Measurements from ENCODE around the gene C10orf71. TPM values are rescaled to one million over a fixed set of nuclear protein-coding genes. Genes with fewer than 3 reads are reported as not detected.

C10orf71 gene
- total RNA-seq, 1 donor from 2014 or later = not detected

DNA sequence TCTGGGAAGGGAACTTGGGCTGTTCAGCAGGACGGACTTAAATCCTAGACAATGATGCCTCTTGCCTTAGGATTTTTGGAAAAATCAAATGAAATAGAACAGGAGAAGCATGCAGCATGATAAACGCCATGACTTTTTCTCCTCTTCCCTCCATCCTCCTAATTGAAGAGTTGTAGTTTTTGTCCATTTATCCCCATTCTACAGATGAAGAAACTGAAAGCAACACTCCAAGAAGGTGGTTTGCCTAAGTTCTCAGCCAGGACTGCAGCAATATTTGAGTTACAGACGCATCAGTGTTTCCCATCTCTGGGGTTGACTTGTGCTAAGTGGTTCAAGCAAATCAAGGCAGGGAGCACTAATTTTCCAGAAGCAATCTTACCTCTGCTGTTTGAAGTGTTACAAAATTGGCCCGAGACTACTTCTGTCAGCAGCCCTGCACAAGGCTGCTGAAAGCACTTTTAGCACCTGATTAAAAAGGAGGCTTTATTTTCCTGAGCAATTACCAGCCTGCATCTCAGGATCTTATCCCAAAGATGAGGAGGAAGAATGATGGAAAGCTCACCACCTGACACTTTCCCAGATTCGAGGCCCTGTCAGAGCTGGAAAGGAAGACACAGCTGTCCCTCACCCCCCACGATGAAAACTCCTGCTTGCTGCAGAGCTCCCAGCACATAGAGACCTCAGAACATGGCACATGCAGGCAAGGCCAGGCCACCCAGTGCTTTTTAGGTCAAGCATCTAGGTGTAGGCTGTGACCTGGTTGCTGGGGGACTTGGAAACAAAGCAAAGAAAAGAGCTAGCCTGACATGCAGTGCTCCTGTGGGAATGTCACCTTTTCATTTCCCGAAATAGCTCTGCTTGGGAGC, 19.7 kb upstream of the C10orf71 start:
- Mint-ChIP-seq H3K9me3 (no peaks in the 10 kb centered on the region), H3K27ac (no peak overlapping the region), H3K36me3 (no peaks in the 10 kb centered on the region), H3K27me3 (peaks cover 12% of the 10 kb centered on the region), H3K4me1 (ENCODE audit: unreplicated experiment) (no peaks in the 10 kb centered on the region), H3K4me3 (no peak overlapping the region)
- TF ChIP-seq, protein P1, sequence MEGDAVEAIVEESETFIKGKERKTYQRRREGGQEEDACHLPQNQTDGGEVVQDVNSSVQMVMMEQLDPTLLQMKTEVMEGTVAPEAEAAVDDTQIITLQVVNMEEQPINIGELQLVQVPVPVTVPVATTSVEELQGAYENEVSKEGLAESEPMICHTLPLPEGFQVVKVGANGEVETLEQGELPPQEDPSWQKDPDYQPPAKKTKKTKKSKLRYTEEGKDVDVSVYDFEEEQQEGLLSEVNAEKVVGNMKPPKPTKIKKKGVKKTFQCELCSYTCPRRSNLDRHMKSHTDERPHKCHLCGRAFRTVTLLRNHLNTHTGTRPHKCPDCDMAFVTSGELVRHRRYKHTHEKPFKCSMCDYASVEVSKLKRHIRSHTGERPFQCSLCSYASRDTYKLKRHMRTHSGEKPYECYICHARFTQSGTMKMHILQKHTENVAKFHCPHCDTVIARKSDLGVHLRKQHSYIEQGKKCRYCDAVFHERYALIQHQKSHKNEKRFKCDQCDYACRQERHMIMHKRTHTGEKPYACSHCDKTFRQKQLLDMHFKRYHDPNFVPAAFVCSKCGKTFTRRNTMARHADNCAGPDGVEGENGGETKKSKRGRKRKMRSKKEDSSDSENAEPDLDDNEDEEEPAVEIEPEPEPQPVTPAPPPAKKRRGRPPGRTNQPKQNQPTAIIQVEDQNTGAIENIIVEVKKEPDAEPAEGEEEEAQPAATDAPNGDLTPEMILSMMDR (conservative IDR thresholded peaks at IDR 0.05) = no peak
- DNase-seq (ENCODE audit: extremely low spot score, unreplicated experiment) = peak; percentile 32

DNA sequence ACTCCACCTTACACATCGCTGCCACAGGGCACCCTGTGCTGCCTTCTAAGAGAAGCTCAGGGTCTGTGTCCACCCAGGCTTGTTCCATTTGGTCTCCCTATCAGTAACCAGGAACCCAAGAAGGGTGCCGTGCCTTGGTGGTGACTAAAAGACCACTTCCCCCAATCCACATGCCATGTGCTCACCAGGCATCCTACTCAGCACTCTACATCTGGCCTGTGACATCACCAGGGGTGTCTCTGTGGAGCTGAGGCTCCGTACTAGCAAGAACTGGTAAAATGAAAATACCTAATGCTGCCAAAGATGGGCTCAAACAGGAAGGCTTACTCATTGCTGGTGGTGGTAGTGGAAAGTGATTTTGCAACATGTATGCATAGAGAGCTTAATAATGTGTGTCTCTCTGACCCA, 19.0 kb upstream of the C10orf71 start:
- DNase-seq (ENCODE audit: extremely low spot score, unreplicated experiment) = peak; percentile 11
- Mint-ChIP-seq H3K36me3 (no peaks in the 10 kb centered on the region), H3K27ac (no peak overlapping the region), H3K4me1 (ENCODE audit: unreplicated experiment) (no peaks in the 10 kb centered on the region), H3K27me3 (peaks cover 10% of the 10 kb centered on the region), H3K4me3 (no peak overlapping the region), H3K9me3 (peaks cover 3% of the 10 kb centered on the region)
- TF ChIP-seq, protein P1 (conservative IDR thresholded peaks at IDR 0.05) = no peak

DNA sequence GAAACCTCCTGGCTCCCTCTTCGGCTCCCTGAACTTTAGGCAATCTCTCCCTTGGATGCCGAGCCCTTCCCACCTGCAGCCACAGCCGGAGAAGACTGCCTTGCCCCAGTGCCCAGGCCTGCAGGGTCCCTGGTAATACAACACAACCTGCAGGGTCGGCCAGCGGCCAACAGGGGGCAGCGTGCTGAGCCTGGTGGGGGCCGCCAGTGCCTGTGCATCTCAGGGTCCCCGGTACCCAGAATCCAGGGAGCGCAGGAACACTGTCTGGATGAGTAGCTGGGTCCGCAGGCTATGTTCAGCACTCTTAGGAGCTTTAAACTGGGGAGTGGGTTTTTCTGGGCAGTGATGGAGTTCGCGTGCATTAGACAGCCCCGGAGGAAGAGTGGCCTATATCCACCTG, 17.5 kb upstream of the C10orf71 start:
- Mint-ChIP-seq H3K4me3 (no peak overlapping the region), H3K9me3 (peaks cover 7% of the 10 kb centered on the region), H3K4me1 (ENCODE audit: unreplicated experiment) (no peaks in the 10 kb centered on the region), H3K27ac (no peak overlapping the region), H3K27me3 (peaks cover 10% of the 10 kb centered on the region), H3K36me3 (no peaks in the 10 kb centered on the region)
- TF ChIP-seq, protein P1 (conservative IDR thresholded peaks at IDR 0.05) = peak; percentile 64
- peak; percentile 47 for DNase-seq (ENCODE audit: extremely low spot score, unreplicated experiment)

DNA sequence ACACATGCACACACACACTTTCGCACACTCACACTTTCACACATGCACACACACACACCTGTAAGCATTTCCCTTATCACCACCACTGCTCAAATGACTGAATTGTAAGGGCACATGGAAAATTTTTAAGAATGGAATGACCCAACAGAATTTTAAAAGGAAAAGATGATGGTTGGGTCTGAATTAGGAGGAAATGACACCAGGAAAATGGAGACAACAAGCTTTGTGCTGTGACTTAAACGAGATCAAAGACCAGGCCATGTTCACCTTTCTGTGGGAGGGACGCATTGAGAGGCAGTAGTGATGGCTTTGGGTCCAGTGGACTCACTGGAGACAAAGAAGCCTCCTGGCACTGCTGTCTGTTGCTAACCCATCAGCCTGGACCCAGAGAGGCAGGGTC, 16.7 kb upstream of the C10orf71 start:
- Mint-ChIP-seq H3K4me3 (no peak overlapping the region), H3K9me3 (peaks cover 7% of the 10 kb centered on the region), H3K27ac (no peak overlapping the region), H3K27me3 (peaks cover 10% of the 10 kb centered on the region), H3K36me3 (no peaks in the 10 kb centered on the region), H3K4me1 (ENCODE audit: unreplicated experiment) (no peaks in the 10 kb centered on the region)
- TF ChIP-seq, protein P1 (conservative IDR thresholded peaks at IDR 0.05) = no peak
- DNase-seq (ENCODE audit: extremely low spot score, unreplicated experiment) = peak; percentile 32

DNA sequence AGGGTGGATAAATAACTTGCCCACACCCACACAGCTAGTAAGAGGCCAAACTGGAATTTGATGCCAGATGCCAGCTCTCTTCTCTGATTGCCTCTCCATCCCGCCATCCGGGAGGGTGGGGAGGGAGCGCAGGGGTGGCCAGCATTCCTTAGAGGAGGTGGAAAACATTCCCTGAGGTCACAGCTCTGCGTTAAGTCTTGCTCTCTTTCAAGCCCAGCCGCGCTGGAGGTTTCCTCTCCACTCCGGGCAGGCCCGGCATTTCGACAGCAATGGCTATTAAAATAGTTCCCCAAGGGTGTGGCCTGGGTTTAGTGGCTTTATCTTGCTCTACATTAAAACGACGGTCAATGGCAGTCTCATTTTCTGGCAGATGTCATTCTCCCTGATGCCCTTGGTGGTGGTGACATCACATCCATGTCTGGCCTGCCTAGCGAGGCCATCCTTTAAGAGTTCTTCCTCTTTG, 16.1 kb upstream of the C10orf71 start:
- Mint-ChIP-seq H3K36me3 (no peaks in the 10 kb centered on the region), H3K4me1 (ENCODE audit: unreplicated experiment) (no peaks in the 10 kb centered on the region), H3K27ac (no peak overlapping the region), H3K4me3 (no peak overlapping the region), H3K27me3 (peaks cover 15% of the 10 kb centered on the region), H3K9me3 (peaks cover 7% of the 10 kb centered on the region)
- TF ChIP-seq, protein P1 (conservative IDR thresholded peaks at IDR 0.05) = no peak
- peak; percentile 49 for DNase-seq (ENCODE audit: extremely low spot score, unreplicated experiment)

Data from type B pancreatic cell (in vitro differentiated cells).